Measurements from ENCODE around the gene SH3BGRL2. TPM values are rescaled to one million over a fixed set of nuclear protein-coding genes. Genes with fewer than 3 reads are reported as not detected.

SH3BGRL2 gene
- total RNA-seq, 1 experiment from 2014 or later = 5.2 TPM

GRCh38 chr6:79719248-79719960 is 88.3 kb downstream of the SH3BGRL2 start:
- no peaks in the 10 kb centered on the region for H4K20me1 ChIP-seq (ENCODE audit: insufficient read depth)
- TF ChIP-seq SRF (IDR thresholded peaks at IDR 0.05; ENCODE audit: low read depth) = no peak
- TF ChIP-seq SP1 (IDR thresholded peaks at IDR 0.05; ENCODE audit: low read depth) = no peak
- no peak for TF ChIP-seq JUND (IDR thresholded peaks at IDR 0.05)
- no peak for TF ChIP-seq CEBPB (IDR thresholded peaks at IDR 0.05; ENCODE audit: low read depth)
- no peak for TF ChIP-seq EZH2 (IDR thresholded peaks at IDR 0.05)
- TF ChIP-seq FOSL1 (IDR thresholded peaks at IDR 0.05; ENCODE audit: low read depth) = no peak
- TF ChIP-seq TCF7L2 (IDR thresholded peaks at IDR 0.05; ENCODE audit: borderline replicate concordance, extremely low read depth, insufficient read depth, insufficient read length) = no peak
- TF ChIP-seq CTCF (IDR thresholded peaks at IDR 0.05 in 2 of 3, conservative IDR thresholded peaks at IDR 0.05 in 1 of 3; ENCODE audit: borderline replicate concordance in 1 of 3, insufficient read depth in 1 of 3, low read depth in 2 of 3, low read length in 2 of 3) = no peak
- TF ChIP-seq, protein P1, sequence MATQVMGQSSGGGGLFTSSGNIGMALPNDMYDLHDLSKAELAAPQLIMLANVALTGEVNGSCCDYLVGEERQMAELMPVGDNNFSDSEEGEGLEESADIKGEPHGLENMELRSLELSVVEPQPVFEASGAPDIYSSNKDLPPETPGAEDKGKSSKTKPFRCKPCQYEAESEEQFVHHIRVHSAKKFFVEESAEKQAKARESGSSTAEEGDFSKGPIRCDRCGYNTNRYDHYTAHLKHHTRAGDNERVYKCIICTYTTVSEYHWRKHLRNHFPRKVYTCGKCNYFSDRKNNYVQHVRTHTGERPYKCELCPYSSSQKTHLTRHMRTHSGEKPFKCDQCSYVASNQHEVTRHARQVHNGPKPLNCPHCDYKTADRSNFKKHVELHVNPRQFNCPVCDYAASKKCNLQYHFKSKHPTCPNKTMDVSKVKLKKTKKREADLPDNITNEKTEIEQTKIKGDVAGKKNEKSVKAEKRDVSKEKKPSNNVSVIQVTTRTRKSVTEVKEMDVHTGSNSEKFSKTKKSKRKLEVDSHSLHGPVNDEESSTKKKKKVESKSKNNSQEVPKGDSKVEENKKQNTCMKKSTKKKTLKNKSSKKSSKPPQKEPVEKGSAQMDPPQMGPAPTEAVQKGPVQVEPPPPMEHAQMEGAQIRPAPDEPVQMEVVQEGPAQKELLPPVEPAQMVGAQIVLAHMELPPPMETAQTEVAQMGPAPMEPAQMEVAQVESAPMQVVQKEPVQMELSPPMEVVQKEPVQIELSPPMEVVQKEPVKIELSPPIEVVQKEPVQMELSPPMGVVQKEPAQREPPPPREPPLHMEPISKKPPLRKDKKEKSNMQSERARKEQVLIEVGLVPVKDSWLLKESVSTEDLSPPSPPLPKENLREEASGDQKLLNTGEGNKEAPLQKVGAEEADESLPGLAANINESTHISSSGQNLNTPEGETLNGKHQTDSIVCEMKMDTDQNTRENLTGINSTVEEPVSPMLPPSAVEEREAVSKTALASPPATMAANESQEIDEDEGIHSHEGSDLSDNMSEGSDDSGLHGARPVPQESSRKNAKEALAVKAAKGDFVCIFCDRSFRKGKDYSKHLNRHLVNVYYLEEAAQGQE (IDR thresholded peaks at IDR 0.05; ENCODE audit: low read depth) = no peak
- TF ChIP-seq POLR2AphosphoS5 (IDR thresholded peaks at IDR 0.05; ENCODE audit: low read depth, low read length) = no peak
- no peak for TF ChIP-seq ZFX (IDR thresholded peaks at IDR 0.05)
- no peak for TF ChIP-seq SIN3A (IDR thresholded peaks at IDR 0.05; ENCODE audit: low read depth)
- no peak overlapping the region for H3K4me3 ChIP-seq (replicated peaks in 1 of 2; ENCODE audit: low read depth in 1 of 2, low read length in 2 of 2)
- no peak overlapping the region; the same call in 1 of the 2 replicates for H3K4me2 ChIP-seq (ENCODE audit: low read length)
- ChIA-PET RAD21 (ENCODE audit: low non-redundant PET in 1 of 2, low total read pairs in 2 of 2, uncharacterized antibody in 2 of 2, unreplicated experiment in 2 of 2) (no interaction called here), CTCF (no interaction called here), POLR2A (no interaction called here)
- no peaks in the 10 kb centered on the region for H3K79me2 ChIP-seq (ENCODE audit: insufficient read depth, low read length)
- H3K4me1 ChIP-seq (ENCODE audit: control insufficient read depth in 1 of 2, insufficient read depth in 2 of 2, low read length in 2 of 2) = peaks cover 0 to 4% of the 10 kb centered on the region in 2 experiments; a peak in 1 of 4 replicates
- no peak overlapping the region for H2AFZ ChIP-seq (ENCODE audit: low read depth, low read length, poor library complexity, severe bottlenecking)
- no peak overlapping the region for H3K9ac ChIP-seq (ENCODE audit: low read length)
- no peaks in the 10 kb centered on the region for H3K9me3 ChIP-seq (ENCODE audit: control insufficient read depth in 1 of 2, insufficient read depth in 1 of 2, low read depth in 1 of 2, low read length in 2 of 2)
- ATAC-seq (no peak), DNase-seq (ENCODE audit: low read depth, low spot score) (no peak)
- BruUV-seq (replicated peaks) = no TSS peak
- intact Hi-C loops (cut with micrococcal nuclease) = no loop called here
- no peaks in the 10 kb centered on the region for H3K36me3 ChIP-seq (ENCODE audit: control insufficient read depth in 1 of 2, insufficient read depth in 2 of 2, low read length in 2 of 2)
- no peak overlapping the region for H3K27ac ChIP-seq (ENCODE audit: low read depth, low read length)
- H3K27me3 ChIP-seq (ENCODE audit: insufficient read depth, low read length) = no peaks in the 10 kb centered on the region
- no peaks in the 10 kb centered on the region for H3K9me2 ChIP-seq (ENCODE audit: insufficient read depth)

All from HCT116 (cell line).